SK-N-SH treated with all-trans-retinoic acid at 6 μM for 48 hours (cell line): ENCODE measurements around the gene SPTB.

Source experiments
- ATAC-seq: fragments of 200-7000 bp; cut with Tn5 transposase; 3 replicates; pipeline ENCODE4 v1.9.1; 2020; ENCODE audit warnings: mild to moderate bottlenecking, moderate library complexity
- ARNTL ChIP-seq: fragments of 450-650 bp; formaldehyde crosslinking; IDR thresholded peaks from 2 replicates; pipeline ENCODE4 v1.5.0; 2020; ENCODE audit warnings: low read depth, mild to moderate bottlenecking, moderate library complexity, borderline replicate concordance
- BACH2 ChIP-seq: fragments of 250-450 bp; sonication (Bioruptor Pico); IDR thresholded peaks from 2 replicates; pipeline ENCODE4 v1.9.0; 2021; ENCODE audit warnings: mild to moderate bottlenecking, borderline replicate concordance
- CREB5 ChIP-seq: fragments of 250-450 bp; sonication (Bioruptor Pico); IDR thresholded peaks from 2 replicates; pipeline ENCODE4 v1.5.1; 2020; ENCODE audit warnings: low read depth, mild to moderate bottlenecking, moderate library complexity
- CSDC2 ChIP-seq: fragments of 250-450 bp; sonication (Bioruptor Pico); IDR thresholded peaks from 2 replicates; pipeline ENCODE4 v1.5.0; 2020; ENCODE audit warnings: mild to moderate bottlenecking, moderate library complexity
- CSRNP3 ChIP-seq: fragments of 250-450 bp; sonication (Bioruptor Pico); IDR thresholded peaks from 2 replicates; pipeline ENCODE4 v1.5.1; 2021; ENCODE audit warnings: mild to moderate bottlenecking, moderate library complexity
- GLIS3 ChIP-seq: fragments of 250-450 bp; sonication (Bioruptor Pico); IDR thresholded peaks from 2 replicates; pipeline ENCODE4 v1.5.0; 2020; ENCODE audit warnings: mild to moderate bottlenecking, moderate library complexity
- ISL1 ChIP-seq: fragments of 250-450 bp; sonication (Bioruptor Pico); IDR thresholded peaks from 2 replicates; pipeline ENCODE4 v2.1.2; 2022; ENCODE audit warnings: mild to moderate bottlenecking, moderate library complexity
- PATZ1 ChIP-seq: fragments of 250-450 bp; sonication (Bioruptor Pico); IDR thresholded peaks from 2 replicates; pipeline ENCODE4 v1.8.0; 2020; ENCODE audit warnings: mild to moderate bottlenecking, moderate library complexity, borderline replicate concordance
- POU6F1 ChIP-seq: fragments of 250-450 bp; sonication (Bioruptor Pico); IDR thresholded peaks from 2 replicates; pipeline ENCODE4 v1.8.0; 2021; ENCODE audit warnings: low read depth, mild to moderate bottlenecking, moderate library complexity, borderline replicate concordance
- PPARA ChIP-seq: fragments of 250-450 bp; sonication (Bioruptor Pico); IDR thresholded peaks from 2 replicates; pipeline ENCODE4 v1.5.0; 2020; ENCODE audit warnings: mild to moderate bottlenecking, borderline replicate concordance
- RARB ChIP-seq: fragments of 250-450 bp; sonication (Bioruptor Pico); IDR thresholded peaks from 2 replicates; pipeline ENCODE4 v1.8.0; 2021; ENCODE audit warnings: mild to moderate bottlenecking, moderate library complexity
- SNAI2 ChIP-seq: fragments of 250-450 bp; sonication (Bioruptor Pico); IDR thresholded peaks from 2 replicates; pipeline ENCODE4 v1.5.0; 2020; ENCODE audit warnings: mild to moderate bottlenecking, moderate library complexity
- TCF4 ChIP-seq: fragments of 250-450 bp; sonication (Bioruptor Pico); IDR thresholded peaks from 2 replicates; pipeline ENCODE4 v1.8.0; 2021; ENCODE audit warnings: mild to moderate bottlenecking, moderate library complexity, borderline replicate concordance
- TOX ChIP-seq: fragments of 250-450 bp; sonication (Bioruptor Pico); IDR thresholded peaks from 2 replicates; pipeline ENCODE4 v1.8.0; 2021; ENCODE audit warnings: mild to moderate bottlenecking, moderate library complexity, borderline replicate concordance
- TSHZ2 ChIP-seq: fragments of 250-450 bp; sonication (Bioruptor Pico); IDR thresholded peaks from 2 replicates; pipeline ENCODE4 v1.5.0; 2020; ENCODE audit warnings: mild to moderate bottlenecking, moderate library complexity
- ZC3H10 ChIP-seq: fragments of 250-450 bp; sonication (Bioruptor Pico); IDR thresholded peaks from 2 replicates; pipeline ENCODE4 v1.5.1; 2021; ENCODE audit warnings: mild to moderate bottlenecking, moderate library complexity
- ZFP3 ChIP-seq: fragments of 250-450 bp; sonication (Bioruptor Pico); IDR thresholded peaks from 2 replicates; pipeline ENCODE4 v1.5.0; 2020; ENCODE audit warnings: mild to moderate bottlenecking, moderate library complexity
- ZFP30 ChIP-seq: fragments of 450-650 bp; formaldehyde crosslinking; IDR thresholded peaks from 2 replicates; pipeline ENCODE4 v1.5.0; 2022; ENCODE audit warnings: mild to moderate bottlenecking, moderate library complexity
- ZNF565 ChIP-seq: fragments of 450-650 bp; formaldehyde crosslinking; conservative IDR thresholded peaks from 2 replicates; pipeline ENCODE4 v1.5.0; 2020; ENCODE audit warnings: low read depth, mild to moderate bottlenecking, moderate library complexity
- ZNF70 ChIP-seq: fragments of 450-650 bp; formaldehyde crosslinking; IDR thresholded peaks from 2 replicates; pipeline ENCODE4 v1.5.0; 2020; ENCODE audit warnings: mild to moderate bottlenecking, moderate library complexity
- ZNF8 ChIP-seq: fragments of 450-650 bp; formaldehyde crosslinking; IDR thresholded peaks from 2 replicates; pipeline ENCODE4 v1.5.0; 2020; ENCODE audit warnings: mild to moderate bottlenecking, moderate library complexity

The SPTB gene

GRCh38 chr14:64720131-64720576 is 159.6 kb downstream of the SPTB start (continued):
- TF ChIP-seq PATZ1 (CRISPR knock-in tag) (no peak), ZNF565 (CRISPR knock-in tag) (no peak), ISL1 (CRISPR knock-in tag) (no peak), ZFP30 (no peak), RARB (CRISPR knock-in tag) (no peak), ZFP3 (CRISPR knock-in tag) (no peak), TCF4 (no peak)

GRCh38 chr14:64719601-64720000 is 160.1 kb downstream of the SPTB start:
- TF ChIP-seq TOX (CRISPR knock-in tag) (no peak), ZC3H10 (CRISPR knock-in tag) (no peak), CSRNP3 (CRISPR knock-in tag) (no peak), ZFP3 (CRISPR knock-in tag) (no peak), ZNF8 (CRISPR knock-in tag) (no peak), PPARA (CRISPR knock-in tag) (no peak), POU6F1 (no peak), SNAI2 (CRISPR knock-in tag) (no peak), GLIS3 (CRISPR knock-in tag) (no peak), CSDC2 (no peak), ZNF70 (CRISPR knock-in tag) (no peak), PATZ1 (CRISPR knock-in tag) (no peak), TSHZ2 (no peak), BACH2 (CRISPR knock-in tag) (no peak), TCF4 (no peak), ZFP30 (no peak), ZNF565 (CRISPR knock-in tag) (no peak)
- no peak for ATAC-seq

- no peak for ATAC-seq
- no peak for TF ChIP-seq ZC3H10 (CRISPR knock-in tag)
- TF ChIP-seq TSHZ2: no peak
- TF ChIP-seq ARNTL (CRISPR knock-in tag): no peak
- TF ChIP-seq CSDC2: no peak
- TF ChIP-seq PATZ1 (CRISPR knock-in tag): no peak
- TF ChIP-seq RARB (CRISPR knock-in tag): no peak
- no peak for TF ChIP-seq ZFP3 (CRISPR knock-in tag)
- TF ChIP-seq SNAI2 (CRISPR knock-in tag): no peak
- TF ChIP-seq PPARA (CRISPR knock-in tag): no peak
- no peak for TF ChIP-seq CREB5
These were observed 160.9 kb downstream of the SPTB start for GRCh38 chr14:64718762-64719161.
